ENCODE results near the gene ZBTB12. TPM values are rescaled to one million over a fixed set of nuclear protein-coding genes. Genes with fewer than 3 reads are reported as not detected.

ZBTB12 gene
- total RNA-seq, 1 experiment from 2014 or later: 16.2 TPM

DNA sequence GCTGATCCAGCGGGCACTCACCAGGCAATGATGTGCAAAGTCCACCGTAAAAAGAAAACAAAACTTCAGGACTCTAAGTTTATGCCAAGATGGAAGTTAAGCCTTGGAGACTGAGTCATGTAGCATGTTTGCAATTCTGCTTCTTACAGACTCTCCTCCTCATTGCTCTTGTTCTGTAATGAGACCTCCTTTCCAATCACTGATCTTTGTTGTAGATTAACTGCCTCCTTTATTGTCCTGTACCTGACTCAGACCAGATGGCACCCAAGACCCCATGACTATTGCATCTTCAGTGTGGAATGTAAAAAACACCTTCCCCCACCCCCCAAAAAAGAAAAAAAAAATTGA is 50.4 kb downstream of the ZBTB12 start:
- H3K4me3 ChIP-seq: no peak overlapping the region
- H4K20me1 ChIP-seq (ENCODE audit: insufficient read depth): no peaks in the 10 kb centered on the region
- no peak overlapping the region for H3K27ac ChIP-seq
- H2AFZ ChIP-seq: no peak overlapping the region
- H3K36me3 ChIP-seq (ENCODE audit: low read depth): no peaks in the 10 kb centered on the region
- TF ChIP-seq EZH2 (IDR thresholded peaks at IDR 0.05; ENCODE audit: low read depth): no peak
- TF ChIP-seq, protein P1, sequence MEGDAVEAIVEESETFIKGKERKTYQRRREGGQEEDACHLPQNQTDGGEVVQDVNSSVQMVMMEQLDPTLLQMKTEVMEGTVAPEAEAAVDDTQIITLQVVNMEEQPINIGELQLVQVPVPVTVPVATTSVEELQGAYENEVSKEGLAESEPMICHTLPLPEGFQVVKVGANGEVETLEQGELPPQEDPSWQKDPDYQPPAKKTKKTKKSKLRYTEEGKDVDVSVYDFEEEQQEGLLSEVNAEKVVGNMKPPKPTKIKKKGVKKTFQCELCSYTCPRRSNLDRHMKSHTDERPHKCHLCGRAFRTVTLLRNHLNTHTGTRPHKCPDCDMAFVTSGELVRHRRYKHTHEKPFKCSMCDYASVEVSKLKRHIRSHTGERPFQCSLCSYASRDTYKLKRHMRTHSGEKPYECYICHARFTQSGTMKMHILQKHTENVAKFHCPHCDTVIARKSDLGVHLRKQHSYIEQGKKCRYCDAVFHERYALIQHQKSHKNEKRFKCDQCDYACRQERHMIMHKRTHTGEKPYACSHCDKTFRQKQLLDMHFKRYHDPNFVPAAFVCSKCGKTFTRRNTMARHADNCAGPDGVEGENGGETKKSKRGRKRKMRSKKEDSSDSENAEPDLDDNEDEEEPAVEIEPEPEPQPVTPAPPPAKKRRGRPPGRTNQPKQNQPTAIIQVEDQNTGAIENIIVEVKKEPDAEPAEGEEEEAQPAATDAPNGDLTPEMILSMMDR (conservative IDR thresholded peaks at IDR 0.05): no peak
- H3K27me3 ChIP-seq (ENCODE audit: insufficient read depth, low read depth): no peaks in the 10 kb centered on the region
- no peaks in the 10 kb centered on the region for H3K9me2 ChIP-seq (ENCODE audit: insufficient read depth)
- H3K79me2 ChIP-seq (ENCODE audit: low read depth): no peaks in the 10 kb centered on the region
- no TSS peak for BruUV-seq (replicated peaks)
- intact Hi-C loops (cut with micrococcal nuclease; ENCODE audit: unreplicated experiment): no loop called here
- no peak for DNase-seq
- no peaks in the 10 kb centered on the region for H3K4me1 ChIP-seq (replicated peaks; ENCODE audit: insufficient read depth)
- ChIA-PET POLR2A (ENCODE audit: unreplicated experiment) (no interaction called here), CTCF (no interaction called here)
- H3K4me2 ChIP-seq: no peak overlapping the region
- H3K9me3 ChIP-seq (ENCODE audit: insufficient read depth, low read depth): no peaks in the 10 kb centered on the region
- H3F3A ChIP-seq (ENCODE audit: insufficient read depth, low read depth): peaks cover 11% of the 10 kb centered on the region; the same call in 1 of the 2 replicates

DNA sequence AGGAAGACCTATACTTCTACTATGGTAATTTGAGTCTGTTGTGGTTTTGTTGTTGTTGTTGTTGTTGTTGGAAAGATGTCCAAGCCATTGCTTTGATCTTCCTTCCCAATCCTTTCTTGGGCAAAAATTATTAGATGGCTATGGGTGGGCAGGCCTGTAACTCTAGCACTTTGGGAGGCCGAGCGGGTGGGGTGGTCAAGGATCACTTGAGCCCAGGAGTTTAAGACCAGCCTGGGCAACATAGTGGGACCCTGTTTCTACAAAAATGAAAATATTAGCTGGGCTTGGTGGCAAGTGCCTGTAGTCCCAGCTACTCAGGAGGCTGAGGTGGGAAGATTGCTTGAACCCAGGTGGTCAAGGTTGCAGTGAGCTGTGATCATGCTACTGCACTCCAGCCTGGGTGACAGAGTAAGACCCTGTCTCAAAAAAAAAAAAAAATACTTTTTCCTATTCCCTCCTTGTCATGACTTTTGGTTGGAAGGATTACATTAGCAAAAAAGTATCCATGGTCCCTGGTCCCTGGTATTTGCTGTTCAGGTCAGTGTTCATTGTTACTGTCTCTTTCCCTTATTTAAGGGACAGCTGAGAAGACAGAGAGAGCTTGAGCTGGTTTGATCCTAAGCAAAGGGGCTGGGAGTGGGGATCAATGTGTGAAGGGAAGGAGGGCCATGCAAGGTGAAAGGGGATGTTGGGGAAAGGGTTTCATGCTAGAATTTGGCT is 51.0 kb downstream of the ZBTB12 start:
- no peaks in the 10 kb centered on the region for H3K79me2 ChIP-seq (ENCODE audit: low read depth)
- no peaks in the 10 kb centered on the region for H3K9me3 ChIP-seq (ENCODE audit: insufficient read depth, low read depth)
- BruUV-seq (replicated peaks): no TSS peak
- H4K20me1 ChIP-seq (ENCODE audit: insufficient read depth): no peaks in the 10 kb centered on the region
- DNase-seq: no peak
- no peak overlapping the region for H3K4me3 ChIP-seq
- ChIA-PET POLR2A (ENCODE audit: unreplicated experiment) (no interaction called here), CTCF (no interaction called here)
- TF ChIP-seq, protein P1 (conservative IDR thresholded peaks at IDR 0.05): no peak
- no peak for TF ChIP-seq EZH2 (IDR thresholded peaks at IDR 0.05; ENCODE audit: low read depth)
- no peaks in the 10 kb centered on the region for H3K27me3 ChIP-seq (ENCODE audit: insufficient read depth, low read depth)
- H3K4me1 ChIP-seq (replicated peaks; ENCODE audit: insufficient read depth): no peaks in the 10 kb centered on the region
- H3K4me2 ChIP-seq: no peak overlapping the region
- no peaks in the 10 kb centered on the region for H3K36me3 ChIP-seq (ENCODE audit: low read depth)
- intact Hi-C loops (cut with micrococcal nuclease; ENCODE audit: unreplicated experiment): no loop called here
- peaks cover 11% of the 10 kb centered on the region; the same call in 1 of the 2 replicates for H3F3A ChIP-seq (ENCODE audit: insufficient read depth, low read depth)
- no peak overlapping the region for H2AFZ ChIP-seq
- no peaks in the 10 kb centered on the region for H3K9me2 ChIP-seq (ENCODE audit: insufficient read depth)
- H3K27ac ChIP-seq: no peak overlapping the region

Other genes with a start within 250 kb of the ZBTB12 start
- 336 and 358 TPM in 2 replicates for gene BAG6, start 249.4 kb downstream of the ZBTB12 start, total RNA-seq (2021)
- gene APOM, start 246.2 kb downstream of the ZBTB12 start, total RNA-seq (2021): 2.7 and 2.9 TPM in 2 replicates
- gene C6orf47, start 241.3 kb downstream of the ZBTB12 start, total RNA-seq (2021): 17.2 and 17.8 TPM in 2 replicates
- gene GPANK1, start 237.1 kb downstream of the ZBTB12 start, total RNA-seq (2021): 11.5 and 13.0 TPM in 2 replicates
- gene CSNK2B, start 236.0 kb downstream of the ZBTB12 start, total RNA-seq (2021): 152 and 173 TPM in 2 replicates
- gene LY6G5B, start 232.1 kb downstream of the ZBTB12 start, total RNA-seq (2021): 20.9 and 24.0 TPM in 2 replicates
- gene LY6G5C, start 221.0 kb downstream of the ZBTB12 start, total RNA-seq (2021): 2.6 and 3.7 TPM in 2 replicates
- gene ABHD16A, start 198.8 kb downstream of the ZBTB12 start, total RNA-seq (2021): 31.3 and 35.2 TPM in 2 replicates
- gene LY6G6F, start 195.2 kb downstream of the ZBTB12 start, total RNA-seq (2021): not detected in 2 replicates
- not detected in 2 replicates for gene LY6G6D, start 186.7 kb downstream of the ZBTB12 start, total RNA-seq (2021)
- gene LY6G6C, start 180.3 kb downstream of the ZBTB12 start, total RNA-seq (2021): 1.2 and 2.1 TPM in 2 replicates
- 0.43 and 0.59 TPM in 2 replicates for gene MPIG6B, start 178.7 kb downstream of the ZBTB12 start, total RNA-seq (2021)
- 58.3 and 99.6 TPM in 2 replicates for gene DDAH2, start 172.8 kb downstream of the ZBTB12 start, total RNA-seq (2021)
- gene CLIC1, start 165.6 kb downstream of the ZBTB12 start, total RNA-seq (2021): 546 and 599 TPM in 2 replicates
- gene MSH5, start 162.1 kb downstream of the ZBTB12 start, total RNA-seq (2021): 50.0 and 68.8 TPM in 2 replicates
- 11.1 and 16.9 TPM in 2 replicates for gene SAPCD1, start 139.4 kb downstream of the ZBTB12 start, total RNA-seq (2021)
- 6.0 and 9.6 TPM in 2 replicates for gene VWA7, start 124.8 kb downstream of the ZBTB12 start, total RNA-seq (2021)
- gene VARS1, start 106.3 kb downstream of the ZBTB12 start, total RNA-seq (2021): 99.6 and 124 TPM in 2 replicates
- 67.5 and 74.3 TPM in 2 replicates for gene LSM2, start 95.1 kb downstream of the ZBTB12 start, total RNA-seq (2021)
- gene HSPA1L, start 86.8 kb downstream of the ZBTB12 start, total RNA-seq (2021): 2.3 and 2.6 TPM in 2 replicates
- 378 and 385 TPM in 2 replicates for gene HSPA1A, start 86.5 kb downstream of the ZBTB12 start, total RNA-seq (2021)
- 334 and 340 TPM in 2 replicates for gene HSPA1B, start 74.3 kb downstream of the ZBTB12 start, total RNA-seq (2021)
- 23.1 and 23.4 TPM in 2 replicates for gene NEU1, start 39.3 kb downstream of the ZBTB12 start, total RNA-seq (2021)
- gene SLC44A4, start 23.1 kb downstream of the ZBTB12 start, total RNA-seq (2021): 44.4 and 44.9 TPM in 2 replicates
- gene EHMT2, start 4.4 kb downstream of the ZBTB12 start, total RNA-seq (2021): 57.3 and 68.3 TPM in 2 replicates
- 0.96 and 2.4 TPM in 2 replicates for gene C2, start 25.6 kb upstream of the ZBTB12 start, total RNA-seq (2021)
- gene CFB, start 44.0 kb upstream of the ZBTB12 start, total RNA-seq (2021): 22.6 and 25.5 TPM in 2 replicates
- 43.0 and 50.8 TPM in 2 replicates for gene NELFE, start 56.9 kb upstream of the ZBTB12 start, total RNA-seq (2021)
- gene SKIC2, start 57.1 kb upstream of the ZBTB12 start, total RNA-seq (2021): 67.9 and 86.0 TPM in 2 replicates
- 24.5 and 36.0 TPM in 2 replicates for gene DXO, start 70.1 kb upstream of the ZBTB12 start, total RNA-seq (2021)
- 7.0 and 9.3 TPM in 2 replicates for gene C4A, start 80.0 kb upstream of the ZBTB12 start, total RNA-seq (2021)
- 7.5 and 8.3 TPM in 2 replicates for gene C4B, start 112.7 kb upstream of the ZBTB12 start, total RNA-seq (2021)
- 0.33 TPM in 1 of 2 replicates, not detected in the other for gene CYP21A2, start 136.3 kb upstream of the ZBTB12 start, total RNA-seq (2021)
- gene TNXB, start 207.3 kb upstream of the ZBTB12 start, total RNA-seq (2021): 15.1 and 22.1 TPM in 2 replicates
- gene ATF6B, start 226.2 kb upstream of the ZBTB12 start, total RNA-seq (2021): 87.2 and 102 TPM in 2 replicates
- 11.6 and 12.6 TPM in 2 replicates for gene FKBPL, start 228.2 kb upstream of the ZBTB12 start, total RNA-seq (2021)
- 12.6 and 15.9 TPM in 2 replicates for gene PRRT1, start 249.9 kb upstream of the ZBTB12 start, total RNA-seq (2021)

Measured in PC-9 (cell line).